Hepatocyte (in vitro differentiated cells): ENCODE data around the gene MOK.

Experiments
- EZH2 ChIP-seq: fragments of 200-600 bp; sonication (generic); IDR thresholded peaks from 2 replicates; pipeline ENCODE4 v1.6.1; 2016; ENCODE audit warnings: antibody characterized with exemption, mild to moderate bottlenecking, borderline replicate concordance
- EZH2phosphoT487 ChIP-seq: fragments of 200-600 bp; sonication (generic); IDR thresholded peaks from one replicate; pipeline ENCODE4 v1.6.1; 2018; ENCODE audit warnings: antibody characterized with exemption, mild to moderate bottlenecking, low read depth, moderate library complexity; ENCODE audit not compliant: unreplicated experiment, severe bottlenecking

- TF ChIP-seq EZH2phosphoT487 (no peak), EZH2 (no peak)
Measured at GRCh38 chr14:102194856-102195255, 110.1 kb downstream of the MOK start.
